HG02870 (cell line): Measurements from ENCODE around the gene CDKAL1.
"Not testable (repeated sequence)": the region's sequence is repeated elsewhere in the genome, so short reads cannot be mapped to it uniquely, and the experiment has no call there.

ENCODE experiments used
- ATAC-seq: cut with Tn5 transposase; IDR thresholded peaks from one replicate; pipeline ENCODE4 v1.9.1; 2021; ENCODE audit warnings: mild to moderate bottlenecking, moderate library complexity; ENCODE audit not compliant: unreplicated experiment

Gene CDKAL1

GRCh38 chr6:20827798-20828197 lies 293.5 kb downstream of the CDKAL1 start:
- ATAC-seq = no peak

- no peak for ATAC-seq
Measured at GRCh38 chr6:20830576-20830975, 296.3 kb downstream of the CDKAL1 start.

- ATAC-seq = not testable (repeated sequence)
Measured at GRCh38 chr6:20831251-20831650, 297.0 kb downstream of the CDKAL1 start.

GRCh38 chr6:20833881-20834515 lies 299.7 kb downstream of the CDKAL1 start:
- ATAC-seq = no peak

GRCh38 chr6:20835315-20836010 lies 301.2 kb downstream of the CDKAL1 start:
- ATAC-seq = no peak

GRCh38 chr6:20837189-20837588 lies 302.9 kb downstream of the CDKAL1 start:
- no peak for ATAC-seq

GRCh38 chr6:20838113-20838512 lies 303.9 kb downstream of the CDKAL1 start:
- ATAC-seq = no peak

GRCh38 chr6:20839630-20840029 lies 305.4 kb downstream of the CDKAL1 start:
- no peak for ATAC-seq

GRCh38 chr6:20840675-20841074 lies 306.4 kb downstream of the CDKAL1 start:
- ATAC-seq = no peak

GRCh38 chr6:20841806-20842205 lies 307.5 kb downstream of the CDKAL1 start:
- no peak for ATAC-seq

GRCh38 chr6:20845592-20845991 lies 311.3 kb downstream of the CDKAL1 start:
- ATAC-seq = no peak

GRCh38 chr6:20846602-20847028 lies 312.4 kb downstream of the CDKAL1 start:
- peak; percentile 68 for ATAC-seq

- ATAC-seq = no peak
Measured at GRCh38 chr6:20847904-20848303, 313.6 kb downstream of the CDKAL1 start.

GRCh38 chr6:20850686-20851416 lies 316.6 kb downstream of the CDKAL1 start:
- no peak for ATAC-seq

- no peak for ATAC-seq
Measured at GRCh38 chr6:20851795-20852194, 317.5 kb downstream of the CDKAL1 start.

- ATAC-seq = no peak
Measured at GRCh38 chr6:20853828-20854227, 319.6 kb downstream of the CDKAL1 start.

GRCh38 chr6:20856681-20857288 lies 322.5 kb downstream of the CDKAL1 start:
- no peak for ATAC-seq

GRCh38 chr6:20861481-20861880 lies 327.2 kb downstream of the CDKAL1 start:
- ATAC-seq = no peak

GRCh38 chr6:20866036-20866435 lies 331.8 kb downstream of the CDKAL1 start:
- no peak for ATAC-seq

- ATAC-seq = no peak
Measured at GRCh38 chr6:20866935-20867703, 332.9 kb downstream of the CDKAL1 start.
